Activated effector memory CD4-positive, alpha-beta T cell treated with anti-CD3 and anti-CD28 coated beads, Interleukin-2, amount 50 U/mL, for 16 hours (primary cell): ENCODE measurements around the gene LYPLA2.

ENCODE experiments used
- DNase-seq: peaks from one replicate; pipeline ENCODE4 v3.0.0-alpha.2; 2020

The LYPLA2 gene

DNA sequence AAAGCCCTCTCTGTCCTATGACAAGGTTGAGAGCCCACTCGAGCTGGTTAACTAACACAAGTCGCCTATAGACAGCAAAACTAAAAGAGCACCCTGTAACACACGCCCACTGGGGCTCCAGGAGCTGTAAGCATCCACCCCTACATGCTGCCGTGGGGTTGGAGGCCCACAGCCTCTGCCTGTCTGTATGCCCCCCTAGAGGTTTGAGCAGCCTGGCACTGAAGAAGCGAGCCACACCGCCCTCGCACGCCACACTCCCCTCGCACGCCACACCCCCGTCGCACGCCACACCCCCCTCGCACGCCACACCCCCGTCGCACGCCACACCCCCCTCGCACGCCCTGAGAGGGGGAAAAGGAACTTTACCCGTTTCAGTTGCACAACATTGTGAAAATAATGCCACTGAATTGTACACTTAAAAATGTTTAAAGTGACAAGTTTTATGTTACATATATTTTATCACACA is 47.5 kb downstream of the LYPLA2 start:
- peak; percentile 91 for DNase-seq

GRCh38 chr1:23843644-23844043 is 52.7 kb downstream of the LYPLA2 start:
- DNase-seq = no peak
